Measurements from ENCODE around the gene MCC. TPM values are rescaled to one million over a fixed set of nuclear protein-coding genes. Genes with fewer than 3 reads are reported as not detected.

The MCC gene
- total and polyA plus RNA-seq, 2 of the 4 experiments (the other 2 are of a cell fraction): 5.0 to 20.6 TPM

GRCh38 chr5:113387844-113388243 is 100.4 kb downstream of the MCC start:
- CTCF ChIA-PET: interaction anchor here (0.6 kb wide), 1 partner anchor 1210 kb away, joined by 4 read pairs; no protein-coding TSS in a partner anchor
- BruUV-seq (replicated peaks): no TSS peak
- Histone ChIP-seq H4K20me1 (ENCODE audit: insufficient read depth, low read length) (no peaks in the 10 kb centered on the region), H3K56ac (ENCODE audit: extremely low read depth, insufficient read depth, low read length) (no peak overlapping the region), H3K23ac (ENCODE audit: low read depth, low read length) (no peak overlapping the region), H3K9me3 (ENCODE audit: control insufficient read depth, insufficient read depth, low read length) (no peaks in the 10 kb centered on the region), H2AK5ac (ENCODE audit: low read depth, low read length) (no peak overlapping the region), H4K8ac (ENCODE audit: low read depth in 2 of 2, low read length in 2 of 2) (no peak overlapping the region), H3K9ac (ENCODE audit: low read depth, low read length) (no peak overlapping the region), H3K27ac (ENCODE audit: insufficient read depth, low read length) (no peak overlapping the region), H3K36me3 (ENCODE audit: control insufficient read depth, insufficient read depth, low read length) (peaks cover 3% of the 10 kb centered on the region; the same call in 1 of the 2 replicates), H4K91ac (ENCODE audit: insufficient read depth, low read depth, low read length) (no peak overlapping the region), H3K14ac (replicated peaks; ENCODE audit: low read depth, low read length) (no peak overlapping the region), H3K4ac (ENCODE audit: low read depth, low read length) (no peak overlapping the region), H2BK120ac (ENCODE audit: low read depth, low read length) (no peak overlapping the region), H3K18ac (ENCODE audit: low read depth, low read length) (no peak overlapping the region), H3K4me1 (ENCODE audit: control insufficient read depth, insufficient read depth, low read length) (peaks cover 2% of the 10 kb centered on the region; the same call in 1 of the 2 replicates), H2AFZ (replicated peaks; ENCODE audit: low read length, poor library complexity) (no peak overlapping the region), H3K27me3 (ENCODE audit: control insufficient read depth, insufficient read depth, low read length) (no peaks in the 10 kb centered on the region), H2BK5ac (ENCODE audit: low read depth, low read length, poor library complexity, severe bottlenecking) (no peak overlapping the region), H3K79me1 (ENCODE audit: low read depth in 1 of 2, low read length in 2 of 2) (no peaks in the 10 kb centered on the region), H3K4me3 (ENCODE audit: insufficient read depth, low read depth, low read length) (no peak overlapping the region), H3K9me1 (ENCODE audit: insufficient read depth, low read length) (no peaks in the 10 kb centered on the region), H3K4me2 (ENCODE audit: low read depth, low read length) (no peak overlapping the region), H2AK9ac (replicated peaks; ENCODE audit: low read depth, low read length, poor library complexity) (no peak overlapping the region), H2BK20ac (ENCODE audit: low read depth, low read length) (no peak overlapping the region), H4K5ac (ENCODE audit: low read depth, low read length) (no peak overlapping the region), H2BK15ac (ENCODE audit: low read depth, low read length) (no peak overlapping the region)
- DNase-seq (no peak), ATAC-seq (ENCODE audit: low read depth) (no peak)
- no CpG with 5 or more reads among the region's 2 CpGs for WGBS, 2 experiments (ENCODE audit: extremely low coverage in 2 of 2, insufficient read length in 1 of 2)
- dilution Hi-C loops (cut with HindIII; ENCODE audit: low sequenced_read_pairs, unreplicated experiment): no loop called here
- POLR2A ChIA-PET (ENCODE audit: unreplicated experiment): no interaction called here
- TF ChIP-seq CHD1 (IDR thresholded peaks at IDR 0.05; ENCODE audit: low read depth, low read length) (no peak), RFX5 (IDR thresholded peaks at IDR 0.05; ENCODE audit: low read depth, low read length) (no peak), POLR2A (IDR thresholded peaks at IDR 0.05; ENCODE audit: low read depth, low read length) (no peak), NFE2L2 (IDR thresholded peaks at IDR 0.05; ENCODE audit: low read depth, low read length) (no peak), CTCF (conservative IDR thresholded peaks at IDR 0.05; ENCODE audit: low read depth, low read length) (no peak), BHLHE40 (IDR thresholded peaks at IDR 0.05; ENCODE audit: low read depth, low read length) (no peak), CEBPB (IDR thresholded peaks at IDR 0.05; ENCODE audit: low read depth, low read length) (no peak), ELK1 (IDR thresholded peaks at IDR 0.05; ENCODE audit: borderline replicate concordance, low read depth, low read length) (no peak), MAZ (IDR thresholded peaks at IDR 0.05; ENCODE audit: borderline replicate concordance, low read depth, low read length) (no peak), RAD21 (IDR thresholded peaks at IDR 0.05; ENCODE audit: low read length) (no peak), MXI1 (IDR thresholded peaks at IDR 0.05; ENCODE audit: borderline replicate concordance, low read depth, low read length) (no peak), RCOR1 (IDR thresholded peaks at IDR 0.05; ENCODE audit: insufficient replicate concordance, low read length) (no peak), MAFK (IDR thresholded peaks at IDR 0.05; ENCODE audit: low read depth, low read length) (no peak)
- TF ChIP-seq, protein P1, sequence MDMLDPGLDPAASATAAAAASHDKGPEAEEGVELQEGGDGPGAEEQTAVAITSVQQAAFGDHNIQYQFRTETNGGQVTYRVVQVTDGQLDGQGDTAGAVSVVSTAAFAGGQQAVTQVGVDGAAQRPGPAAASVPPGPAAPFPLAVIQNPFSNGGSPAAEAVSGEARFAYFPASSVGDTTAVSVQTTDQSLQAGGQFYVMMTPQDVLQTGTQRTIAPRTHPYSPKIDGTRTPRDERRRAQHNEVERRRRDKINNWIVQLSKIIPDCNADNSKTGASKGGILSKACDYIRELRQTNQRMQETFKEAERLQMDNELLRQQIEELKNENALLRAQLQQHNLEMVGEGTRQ (IDR thresholded peaks at IDR 0.05; ENCODE audit: low read depth, low read length): no peak
- intact Hi-C loops (cut with micrococcal nuclease): loop anchor here (5.0 kb wide), 1 partner anchor 39 kb away; no protein-coding TSS in a partner anchor
- in situ Hi-C loops (cut with MboI; ENCODE audit: low sequenced_read_pairs): no loop called here
